Measurements from ENCODE around the gene FOXJ1. TPM values are rescaled to one million over a fixed set of nuclear protein-coding genes. Genes with fewer than 3 reads are reported as not detected.

Gene FOXJ1
- total RNA-seq, 1 experiment from 2014 or later, result not detected

DNA sequence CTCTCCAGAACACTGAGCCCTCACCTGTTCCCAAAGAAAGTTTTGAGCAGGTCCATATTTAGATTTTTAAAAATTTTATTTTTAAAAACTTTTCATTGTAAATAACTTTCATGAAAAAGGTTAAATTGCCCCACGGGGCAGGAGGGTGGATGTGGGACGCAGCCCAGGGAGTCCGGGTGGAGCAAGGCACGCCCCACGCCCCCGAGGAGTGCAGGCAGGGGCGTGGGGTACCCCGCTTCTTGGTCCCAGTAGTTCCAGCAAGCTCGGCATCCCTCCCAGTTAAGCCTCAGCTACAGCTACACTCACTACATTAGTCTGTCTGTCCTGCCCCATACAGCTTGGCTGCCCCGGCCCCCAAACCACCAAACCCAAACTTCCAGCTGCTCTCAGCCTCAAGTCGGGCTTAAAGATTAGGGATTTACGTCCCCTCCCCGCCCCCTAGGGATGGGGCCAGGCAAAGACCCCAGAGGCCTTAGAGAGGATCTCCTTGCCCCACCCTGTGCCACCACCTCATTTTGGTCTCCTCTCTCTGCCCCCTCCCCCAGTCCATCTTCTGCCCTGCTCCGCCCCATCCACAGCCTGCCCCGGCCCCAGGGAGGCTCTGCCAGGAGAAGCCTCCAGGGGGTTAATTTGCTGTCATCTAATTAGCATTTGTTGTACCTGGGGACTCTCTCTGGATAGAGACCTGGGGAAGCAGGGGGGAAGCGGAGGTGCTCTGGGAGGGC lies 4.6 kb downstream of the FOXJ1 start:
- no peaks in the 10 kb centered on the region for H3K79me2 ChIP-seq (ENCODE audit: low read length)
- H3K4me2 ChIP-seq (ENCODE audit: low read depth, low read length, poor library complexity, severe bottlenecking), result no peak overlapping the region
- no peaks in the 10 kb centered on the region for H3K9me3 ChIP-seq (ENCODE audit: low read length)
- no peaks in the 10 kb centered on the region for H4K20me1 ChIP-seq (ENCODE audit: insufficient read depth, low read depth, low read length)
- no peaks in the 10 kb centered on the region for H3K27me3 ChIP-seq (ENCODE audit: low read length)
- no peak overlapping the region for H2AFZ ChIP-seq (ENCODE audit: low read length)
- H3K4me3 ChIP-seq (ENCODE audit: low read length), result no peak overlapping the region
- H3K27ac ChIP-seq (ENCODE audit: low read length), result no peak overlapping the region
- no peaks in the 10 kb centered on the region for H3K9me2 ChIP-seq (replicated peaks; ENCODE audit: insufficient read depth, low read length)
- H3K36me3 ChIP-seq (ENCODE audit: insufficient read depth, low read length), result no peaks in the 10 kb centered on the region
- H3K9ac ChIP-seq (ENCODE audit: low read length), result no peak overlapping the region
- DNase-seq, result no peak
- peaks cover 13% of the 10 kb centered on the region for H3K4me1 ChIP-seq (ENCODE audit: low read length)

GRCh38 chr17:76135810-76136188 lies 5.2 kb downstream of the FOXJ1 start:
- peaks cover 7% of the 10 kb centered on the region for H3K4me1 ChIP-seq (ENCODE audit: low read length)
- no peak overlapping the region for H2AFZ ChIP-seq (ENCODE audit: low read length)
- no peak overlapping the region for H3K4me2 ChIP-seq (ENCODE audit: low read depth, low read length, poor library complexity, severe bottlenecking)
- no peaks in the 10 kb centered on the region for H3K79me2 ChIP-seq (ENCODE audit: low read length)
- no peaks in the 10 kb centered on the region for H3K9me3 ChIP-seq (ENCODE audit: low read length)
- H3K36me3 ChIP-seq (ENCODE audit: insufficient read depth, low read length), result no peaks in the 10 kb centered on the region
- H4K20me1 ChIP-seq (ENCODE audit: insufficient read depth, low read depth, low read length), result no peaks in the 10 kb centered on the region
- no peak overlapping the region for H3K9ac ChIP-seq (ENCODE audit: low read length)
- no peak for DNase-seq
- H3K4me3 ChIP-seq (ENCODE audit: low read length), result no peak overlapping the region
- H3K9me2 ChIP-seq (replicated peaks; ENCODE audit: insufficient read depth, low read length), result no peaks in the 10 kb centered on the region
- H3K27me3 ChIP-seq (ENCODE audit: low read length), result no peaks in the 10 kb centered on the region
- H3K27ac ChIP-seq (ENCODE audit: low read length), result no peak overlapping the region

- H3K4me1 ChIP-seq (ENCODE audit: low read length), result peaks cover 6% of the 10 kb centered on the region
- H3K27me3 ChIP-seq (ENCODE audit: low read length), result no peaks in the 10 kb centered on the region
- H3K36me3 ChIP-seq (ENCODE audit: insufficient read depth, low read length), result no peaks in the 10 kb centered on the region
- no peak overlapping the region for H3K27ac ChIP-seq (ENCODE audit: low read length)
- H2AFZ ChIP-seq (ENCODE audit: low read length), result no peak overlapping the region
- no peak overlapping the region for H3K9ac ChIP-seq (ENCODE audit: low read length)
- H3K4me2 ChIP-seq (ENCODE audit: low read depth, low read length, poor library complexity, severe bottlenecking), result no peak overlapping the region
- no peaks in the 10 kb centered on the region for H3K9me2 ChIP-seq (replicated peaks; ENCODE audit: insufficient read depth, low read length)
- H3K79me2 ChIP-seq (ENCODE audit: low read length), result no peaks in the 10 kb centered on the region
- no peaks in the 10 kb centered on the region for H3K9me3 ChIP-seq (ENCODE audit: low read length)
- DNase-seq, result no peak
- H4K20me1 ChIP-seq (ENCODE audit: insufficient read depth, low read depth, low read length), result no peaks in the 10 kb centered on the region
- H3K4me3 ChIP-seq (ENCODE audit: low read length), result no peak overlapping the region
Observed at GRCh38 chr17:76134911-76135809, 5.9 kb downstream of the FOXJ1 start.

GRCh38 chr17:76132574-76133338 lies 8.3 kb downstream of the FOXJ1 start:
- Histone ChIP-seq H3K4me2 (ENCODE audit: low read depth, low read length, poor library complexity, severe bottlenecking) (no peak overlapping the region), H3K36me3 (ENCODE audit: insufficient read depth, low read length) (no peaks in the 10 kb centered on the region), H3K9me2 (replicated peaks; ENCODE audit: insufficient read depth, low read length) (no peaks in the 10 kb centered on the region), H3K9ac (ENCODE audit: low read length) (no peak overlapping the region), H4K20me1 (ENCODE audit: insufficient read depth, low read depth, low read length) (no peaks in the 10 kb centered on the region), H3K27ac (ENCODE audit: low read length) (no peak overlapping the region), H3K9me3 (ENCODE audit: low read length) (no peaks in the 10 kb centered on the region), H3K79me2 (ENCODE audit: low read length) (no peaks in the 10 kb centered on the region), H2AFZ (ENCODE audit: low read length) (no peak overlapping the region), H3K4me1 (ENCODE audit: low read length) (peaks cover 6% of the 10 kb centered on the region), H3K4me3 (ENCODE audit: low read length) (no peak overlapping the region), H3K27me3 (ENCODE audit: low read length) (no peaks in the 10 kb centered on the region)
- DNase-seq, result no peak

GRCh38 chr17:76131692-76132573 lies 9.1 kb downstream of the FOXJ1 start:
- no peaks in the 10 kb centered on the region for H3K27me3 ChIP-seq (ENCODE audit: low read length)
- H3K4me1 ChIP-seq (ENCODE audit: low read length), result peaks cover 6% of the 10 kb centered on the region
- no peaks in the 10 kb centered on the region for H3K36me3 ChIP-seq (ENCODE audit: insufficient read depth, low read length)
- H3K9me2 ChIP-seq (replicated peaks; ENCODE audit: insufficient read depth, low read length), result no peaks in the 10 kb centered on the region
- H3K4me2 ChIP-seq (ENCODE audit: low read depth, low read length, poor library complexity, severe bottlenecking), result no peak overlapping the region
- H3K27ac ChIP-seq (ENCODE audit: low read length), result no peak overlapping the region
- no peaks in the 10 kb centered on the region for H3K79me2 ChIP-seq (ENCODE audit: low read length)
- H3K4me3 ChIP-seq (ENCODE audit: low read length), result no peak overlapping the region
- H3K9me3 ChIP-seq (ENCODE audit: low read length), result no peaks in the 10 kb centered on the region
- H2AFZ ChIP-seq (ENCODE audit: low read length), result no peak overlapping the region
- no peaks in the 10 kb centered on the region for H4K20me1 ChIP-seq (ENCODE audit: insufficient read depth, low read depth, low read length)
- DNase-seq, result no peak
- no peak overlapping the region for H3K9ac ChIP-seq (ENCODE audit: low read length)

DNA sequence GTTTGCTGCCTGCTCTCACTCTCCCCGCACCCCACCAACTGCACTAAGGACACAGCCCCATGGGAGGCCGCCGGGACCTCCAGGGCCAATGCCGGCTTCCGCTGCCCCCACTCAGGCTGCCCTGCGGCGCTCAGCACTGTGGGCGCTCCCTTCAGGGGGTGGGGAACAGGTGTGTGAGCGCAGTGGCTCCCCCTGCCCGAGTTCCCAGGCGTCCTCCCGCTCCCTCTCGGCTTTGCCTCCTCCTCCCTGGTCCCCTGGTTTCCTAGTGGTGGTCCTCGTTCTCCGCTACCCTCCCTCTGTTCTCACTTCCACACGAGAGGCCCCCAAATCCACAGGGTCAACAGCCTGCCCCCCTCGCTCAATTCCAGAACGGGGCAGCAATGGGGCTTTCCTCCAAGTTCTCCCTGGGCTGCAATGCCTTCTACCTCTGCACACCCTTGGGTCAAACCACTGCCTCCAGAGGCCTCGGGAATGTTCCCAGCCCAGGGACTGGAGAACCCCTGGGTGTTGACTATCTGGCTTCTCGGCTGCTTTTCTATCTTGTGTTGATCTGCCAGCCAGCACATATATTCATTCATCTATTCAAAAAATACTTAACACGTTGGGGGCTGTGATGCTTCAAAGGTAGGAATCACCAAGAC lies 9.9 kb downstream of the FOXJ1 start:
- Histone ChIP-seq H3K4me2 (ENCODE audit: low read depth, low read length, poor library complexity, severe bottlenecking) (no peak overlapping the region), H3K9me2 (replicated peaks; ENCODE audit: insufficient read depth, low read length) (no peaks in the 10 kb centered on the region), H3K9ac (ENCODE audit: low read length) (no peak overlapping the region), H3K4me1 (ENCODE audit: low read length) (peaks cover 6% of the 10 kb centered on the region), H3K9me3 (ENCODE audit: low read length) (no peaks in the 10 kb centered on the region), H3K4me3 (ENCODE audit: low read length) (no peak overlapping the region), H2AFZ (ENCODE audit: low read length) (no peak overlapping the region), H4K20me1 (ENCODE audit: insufficient read depth, low read depth, low read length) (no peaks in the 10 kb centered on the region), H3K27ac (ENCODE audit: low read length) (no peak overlapping the region), H3K27me3 (ENCODE audit: low read length) (no peaks in the 10 kb centered on the region), H3K36me3 (ENCODE audit: insufficient read depth, low read length) (no peaks in the 10 kb centered on the region), H3K79me2 (ENCODE audit: low read length) (no peaks in the 10 kb centered on the region)
- DNase-seq, result no peak

DNA sequence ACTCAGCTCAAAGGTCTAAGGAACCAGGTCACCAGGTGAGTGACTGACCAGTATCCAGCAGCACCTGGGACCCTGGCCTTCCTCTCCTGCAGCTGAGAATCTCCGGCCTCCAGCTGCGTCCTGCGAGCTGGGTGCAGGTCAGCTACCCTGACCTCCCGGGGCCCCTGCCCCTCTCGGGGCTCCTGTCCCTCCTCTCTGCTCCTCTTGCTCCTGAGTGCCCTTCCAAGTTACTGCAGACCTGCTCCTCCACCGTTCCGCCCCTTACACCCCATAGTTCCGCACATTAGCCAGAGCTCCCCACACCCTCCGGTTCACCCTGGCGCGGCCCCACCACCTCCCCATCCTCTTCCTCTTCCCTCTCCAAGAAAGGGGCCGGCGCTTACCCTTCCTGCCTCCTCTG lies 10.6 kb downstream of the FOXJ1 start:
- DNase-seq, result no peak
- no peaks in the 10 kb centered on the region for H4K20me1 ChIP-seq (ENCODE audit: insufficient read depth, low read depth, low read length)
- H3K9me3 ChIP-seq (ENCODE audit: low read length), result no peaks in the 10 kb centered on the region
- H3K36me3 ChIP-seq (ENCODE audit: insufficient read depth, low read length), result no peaks in the 10 kb centered on the region
- H3K9ac ChIP-seq (ENCODE audit: low read length), result no peak overlapping the region
- no peaks in the 10 kb centered on the region for H3K79me2 ChIP-seq (ENCODE audit: low read length)
- H3K4me3 ChIP-seq (ENCODE audit: low read length), result no peak overlapping the region
- H3K27me3 ChIP-seq (ENCODE audit: low read length), result no peaks in the 10 kb centered on the region
- no peak overlapping the region for H3K27ac ChIP-seq (ENCODE audit: low read length)
- no peak overlapping the region for H3K4me2 ChIP-seq (ENCODE audit: low read depth, low read length, poor library complexity, severe bottlenecking)
- H3K4me1 ChIP-seq (ENCODE audit: low read length), result peaks cover 4% of the 10 kb centered on the region
- H2AFZ ChIP-seq (ENCODE audit: low read length), result no peak overlapping the region
- H3K9me2 ChIP-seq (replicated peaks; ENCODE audit: insufficient read depth, low read length), result no peaks in the 10 kb centered on the region

Data from Karpas-422 (cell line).